Mammary epithelial cell (primary cell): ENCODE results near the gene SRD5A1.
"Not testable (repeated sequence)": the region's sequence is repeated elsewhere in the genome, so short reads cannot be mapped to it uniquely, and the experiment has no call there.

Experiments used
- EZH2 ChIP-seq: IDR thresholded peaks from 2 replicates; pipeline ENCODE4 v1.6.1; 2012; ENCODE audit warnings: low read length, inconsistent platforms, borderline replicate concordance
- TF ChIP-seq, protein P1 (sequence below), 2 donors: IDR thresholded peaks in 1 of 2; conservative IDR thresholded peaks in 1 of 2; 2 replicates each; pipeline ENCODE4 v1.5.1; 2011 to 2012; ENCODE audit warnings: inconsistent platforms in 2 of 2, low read length in 2 of 2, mild to moderate bottlenecking in 2 of 2, control low read depth in 1 of 2, low read depth in 1 of 2; ENCODE audit not compliant: insufficient read depth in 1 of 2; ENCODE audit errors: extremely low read depth in 1 of 2

DNA sequence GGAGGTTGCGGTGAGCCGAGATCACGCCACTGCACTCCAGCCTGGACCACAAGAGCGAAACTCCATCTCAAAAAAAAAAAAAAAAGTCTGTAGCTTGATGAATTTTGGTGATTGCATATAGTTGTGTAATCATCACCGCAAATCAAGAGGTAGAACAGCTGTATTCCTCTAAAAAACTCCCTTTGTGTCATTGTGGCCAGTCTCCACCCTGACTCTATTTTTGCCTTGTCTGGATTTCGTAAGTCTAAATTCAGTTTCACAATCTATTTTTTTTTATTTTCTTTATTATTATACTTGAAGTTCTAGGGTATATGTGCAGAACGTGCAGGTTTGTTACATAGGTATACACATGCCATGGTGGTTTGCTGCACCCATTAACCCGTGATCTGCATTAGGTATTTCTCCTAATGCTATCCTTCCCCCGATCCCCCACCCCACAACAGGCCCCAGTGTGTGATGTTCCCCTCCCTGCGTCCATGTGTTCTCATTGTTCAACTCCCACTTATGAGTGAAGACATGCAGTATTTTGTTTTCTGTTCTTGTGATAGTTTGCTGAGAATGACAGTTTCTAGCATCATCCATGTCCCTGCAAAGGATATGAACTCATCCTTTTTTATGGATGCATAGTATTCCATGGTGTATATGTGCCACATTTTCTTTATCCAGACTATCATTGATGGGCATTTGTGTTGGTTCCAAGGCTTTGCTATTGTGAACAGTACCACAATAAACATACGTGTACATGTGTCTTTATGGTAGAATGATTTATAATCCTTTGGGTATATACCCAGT is 12.5 kb downstream of the SRD5A1 start:
- not testable (repeated sequence) for TF ChIP-seq EZH2
- TF ChIP-seq, protein P1, sequence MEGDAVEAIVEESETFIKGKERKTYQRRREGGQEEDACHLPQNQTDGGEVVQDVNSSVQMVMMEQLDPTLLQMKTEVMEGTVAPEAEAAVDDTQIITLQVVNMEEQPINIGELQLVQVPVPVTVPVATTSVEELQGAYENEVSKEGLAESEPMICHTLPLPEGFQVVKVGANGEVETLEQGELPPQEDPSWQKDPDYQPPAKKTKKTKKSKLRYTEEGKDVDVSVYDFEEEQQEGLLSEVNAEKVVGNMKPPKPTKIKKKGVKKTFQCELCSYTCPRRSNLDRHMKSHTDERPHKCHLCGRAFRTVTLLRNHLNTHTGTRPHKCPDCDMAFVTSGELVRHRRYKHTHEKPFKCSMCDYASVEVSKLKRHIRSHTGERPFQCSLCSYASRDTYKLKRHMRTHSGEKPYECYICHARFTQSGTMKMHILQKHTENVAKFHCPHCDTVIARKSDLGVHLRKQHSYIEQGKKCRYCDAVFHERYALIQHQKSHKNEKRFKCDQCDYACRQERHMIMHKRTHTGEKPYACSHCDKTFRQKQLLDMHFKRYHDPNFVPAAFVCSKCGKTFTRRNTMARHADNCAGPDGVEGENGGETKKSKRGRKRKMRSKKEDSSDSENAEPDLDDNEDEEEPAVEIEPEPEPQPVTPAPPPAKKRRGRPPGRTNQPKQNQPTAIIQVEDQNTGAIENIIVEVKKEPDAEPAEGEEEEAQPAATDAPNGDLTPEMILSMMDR (conservative IDR thresholded peaks at IDR 0.05 in 1 of 2, IDR thresholded peaks at IDR 0.05 in 1 of 2; ENCODE audit: extremely low read depth in 1 of 2, insufficient read depth in 1 of 2, low read depth in 1 of 2, low read length in 2 of 2) = not testable (repeated sequence)
